Upper lobe of left lung (tissue), 6 donors: ENCODE data around the gene NCOR2. TPM values are rescaled to one million over a fixed set of nuclear protein-coding genes. Genes with fewer than 3 reads are reported as not detected.

Experiments
- ATAC-seq, 2 donors: fragments of 200-7000 bp; cut with Tn5 transposase; one replicate each; pipeline ENCODE4 v1.9.1; 2022; ENCODE audit warnings: mild to moderate bottlenecking in 2 of 2, moderate library complexity in 2 of 2; ENCODE audit not compliant: low FRiP score in 2 of 2
- DNase-seq, 2 donors: peaks; one replicate each; pipeline ENCODE4 v3.0.0-alpha.2; 2019 to 2020
- H3K27ac ChIP-seq, 4 donors: fragments of 200-600 bp; sonication (generic); one replicate each; pipeline ENCODE4 v1.5.1; 2016 to 2019
- H3K27me3 ChIP-seq, 4 donors: fragments of 200-600 bp; sonication (generic); one replicate each; pipeline ENCODE4 v1.5.1; 2017 to 2019
- H3K36me3 ChIP-seq, 4 donors: fragments of 200-600 bp; sonication (generic); one replicate each; pipeline ENCODE4 v1.5.1; 2016 to 2019
- H3K4me1 ChIP-seq, 4 donors: fragments of 200-600 bp; sonication (generic); one replicate each; pipeline ENCODE4 v1.5.1; 2018 to 2019
- H3K4me3 ChIP-seq, 4 donors: fragments of 200-600 bp; sonication (generic); one replicate each; pipeline ENCODE4 v1.5.1; 2017 to 2019; ENCODE audit warnings: mild to moderate bottlenecking in 2 of 4, moderate library complexity in 1 of 4
- H3K9me3 ChIP-seq, 4 donors: fragments of 200-600 bp; sonication (generic); one replicate each; pipeline ENCODE4 v1.5.1; 2018 to 2019
- CTCF ChIP-seq, 6 experiments: fragments of 450-650 bp in 4 of 6; fragments of 200-600 bp in 2 of 6; sonication (generic) in 2 of 6; IDR thresholded peaks; one replicate each; pipeline ENCODE4 v1.5.1; 2016 to 2019; ENCODE audit warnings: antibody characterized with exemption in 6 of 6
- EP300 ChIP-seq, 4 donors: sonication (generic); formaldehyde crosslinking; IDR thresholded peaks; one replicate each; pipeline ENCODE4 v1.5.1; 2017; ENCODE audit warnings: antibody characterized with exemption in 4 of 4, control low read depth in 2 of 4
- POLR2A ChIP-seq, 4 donors: fragments of 450-650 bp; IDR thresholded peaks; one replicate each; pipeline ENCODE4 v1.5.1; 2016 to 2017; ENCODE audit warnings: antibody characterized with exemption in 4 of 4, mild to moderate bottlenecking in 2 of 4
- POLR2AphosphoS5 ChIP-seq, 2 donors: sonication (generic); formaldehyde crosslinking; IDR thresholded peaks; one replicate each; pipeline ENCODE4 v1.5.1; 2017; ENCODE audit warnings: antibody characterized with exemption in 2 of 2
- WGBS, 2 donors: methylation state at CpG; one replicate each; pipeline ENCODE4 v1.1.5; 2017 to 2018; 5-methylcytosine and 5-hydroxymethylcytosine counted together
- total RNA-seq, 6 donors: library from RNA; depleted of rRNA in 4 of 6; stranded (reverse); fragments of >200 nt in 4 of 6; gene quantifications; one replicate each; pipeline versions ENCODE4 v1.1.0 to v1.2.1, GENCODE V29; 2016 to 2021
- donor health status: DM: no; HTN: no; CAD: no; lungs with moderate emphysema.
- donor health status: DM: no; HTN: yes; CAD: no; lungs with severe emphysema.

NCOR2 gene
- total RNA-seq, 6 donors from 2014 or later, result 188 to 603 (median 373) TPM

- Histone ChIP-seq H3K9me3 (no peaks in the 10 kb centered on the region), H3K27ac (peak overlapping the region in 3 of 4 donors; percentile 27 to 78 (median 67)), H3K27me3 (no peaks in the 10 kb centered on the region), H3K4me3 (peak overlapping the region in 1 of 4 donors; percentile 9), H3K36me3 (no peaks in the 10 kb centered on the region), H3K4me1 (peaks cover 15 to 28% (median 21%) of the 10 kb centered on the region in 4 donors)
- DNase-seq (peak; percentile 92 to 94), ATAC-seq (peak; percentile 70 to 89)
- 13 to 23% methylated on average over 29 to 30 of the region's 32 CpGs for WGBS, 2 donors
- no peak for TF ChIP-seq POLR2A (IDR thresholded peaks at IDR 0.05)
- TF ChIP-seq CTCF (IDR thresholded peaks at IDR 0.05), result no peak
- TF ChIP-seq EP300 (IDR thresholded peaks at IDR 0.05), result peak in 2 of 4 donors; percentile 38 to 86
- peak; percentile 77 to 82 for TF ChIP-seq POLR2AphosphoS5 (IDR thresholded peaks at IDR 0.05)
These were observed 41.9 kb upstream of the NCOR2 start for GRCh38 chr12:124609041-124609989.

- Histone ChIP-seq H3K36me3 (no peaks in the 10 kb centered on the region), H3K4me3 (peak overlapping the region in 1 of 4 donors; percentile 9), H3K4me1 (peaks cover 15 to 28% (median 21%) of the 10 kb centered on the region in 4 donors), H3K9me3 (no peaks in the 10 kb centered on the region), H3K27me3 (no peaks in the 10 kb centered on the region), H3K27ac (peak overlapping the region; percentile 24 to 78 (median 47))
- no peak for TF ChIP-seq POLR2A (IDR thresholded peaks at IDR 0.05)
- TF ChIP-seq POLR2AphosphoS5 (IDR thresholded peaks at IDR 0.05), result no peak
- no peak for TF ChIP-seq CTCF (IDR thresholded peaks at IDR 0.05)
- TF ChIP-seq EP300 (IDR thresholded peaks at IDR 0.05), result no peak
- WGBS, 2 donors, result 56 to 58% methylated on average over 5 to 10 of the region's 10 CpGs
- ATAC-seq (peak in 1 of 2 donors; percentile 65), DNase-seq (peak in 1 of 2 donors; percentile 51)
These were observed 41.0 kb upstream of the NCOR2 start for GRCh38 chr12:124608450-124608870.

DNA sequence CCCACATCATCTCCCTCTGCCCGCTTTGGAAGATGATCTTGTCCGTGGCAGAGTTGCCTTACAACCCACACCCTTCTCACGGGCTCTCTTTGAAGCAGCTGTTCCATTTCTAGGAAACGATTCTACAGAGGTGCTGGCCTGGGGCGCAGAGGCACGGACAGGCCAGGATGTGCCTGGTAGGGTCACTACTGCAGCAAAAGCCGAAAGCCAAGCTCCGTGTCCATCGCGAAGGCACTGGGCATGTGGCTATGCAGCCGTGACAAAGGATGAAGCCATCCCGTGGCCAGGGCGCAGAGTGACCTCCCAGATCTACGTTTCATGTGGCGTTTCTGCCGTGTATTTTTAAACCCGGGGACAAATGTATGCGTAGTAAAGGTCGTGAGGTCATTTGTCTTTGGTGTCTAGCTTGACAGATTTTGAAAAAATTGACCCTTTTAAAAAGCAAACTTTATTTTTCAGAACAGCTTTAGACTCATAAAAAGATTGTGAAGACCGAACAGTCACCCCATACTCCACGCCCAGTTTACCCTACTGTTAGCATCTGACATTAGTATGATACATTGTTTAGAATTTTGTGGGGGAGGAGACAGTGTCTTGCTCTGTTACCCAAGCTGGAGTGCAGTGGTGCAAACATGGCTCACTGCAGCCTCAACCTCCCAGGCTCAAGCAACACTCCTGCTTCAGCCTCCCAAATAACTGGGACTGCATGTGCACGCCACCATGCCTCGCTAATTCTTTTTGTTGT lies 40.4 kb upstream of the NCOR2 start:
- WGBS, 2 donors, result 94% methylated on average over 23 of the region's 23 CpGs
- H3K27ac ChIP-seq, result peak overlapping the region in 2 of 4 donors; percentile 27 to 78
- ATAC-seq (no peak), DNase-seq (no peak)
- no peak for TF ChIP-seq POLR2AphosphoS5 (IDR thresholded peaks at IDR 0.05)
- no peak for TF ChIP-seq EP300 (IDR thresholded peaks at IDR 0.05)
- TF ChIP-seq CTCF (IDR thresholded peaks at IDR 0.05), result no peak
- no peak for TF ChIP-seq POLR2A (IDR thresholded peaks at IDR 0.05)
- peaks cover 15 to 28% (median 21%) of the 10 kb centered on the region in 4 donors for H3K4me1 ChIP-seq
- H3K4me3 ChIP-seq, result no peak overlapping the region
- no peaks in the 10 kb centered on the region for H3K36me3 ChIP-seq
- no peaks in the 10 kb centered on the region for H3K27me3 ChIP-seq
- H3K9me3 ChIP-seq, result no peaks in the 10 kb centered on the region

DNA sequence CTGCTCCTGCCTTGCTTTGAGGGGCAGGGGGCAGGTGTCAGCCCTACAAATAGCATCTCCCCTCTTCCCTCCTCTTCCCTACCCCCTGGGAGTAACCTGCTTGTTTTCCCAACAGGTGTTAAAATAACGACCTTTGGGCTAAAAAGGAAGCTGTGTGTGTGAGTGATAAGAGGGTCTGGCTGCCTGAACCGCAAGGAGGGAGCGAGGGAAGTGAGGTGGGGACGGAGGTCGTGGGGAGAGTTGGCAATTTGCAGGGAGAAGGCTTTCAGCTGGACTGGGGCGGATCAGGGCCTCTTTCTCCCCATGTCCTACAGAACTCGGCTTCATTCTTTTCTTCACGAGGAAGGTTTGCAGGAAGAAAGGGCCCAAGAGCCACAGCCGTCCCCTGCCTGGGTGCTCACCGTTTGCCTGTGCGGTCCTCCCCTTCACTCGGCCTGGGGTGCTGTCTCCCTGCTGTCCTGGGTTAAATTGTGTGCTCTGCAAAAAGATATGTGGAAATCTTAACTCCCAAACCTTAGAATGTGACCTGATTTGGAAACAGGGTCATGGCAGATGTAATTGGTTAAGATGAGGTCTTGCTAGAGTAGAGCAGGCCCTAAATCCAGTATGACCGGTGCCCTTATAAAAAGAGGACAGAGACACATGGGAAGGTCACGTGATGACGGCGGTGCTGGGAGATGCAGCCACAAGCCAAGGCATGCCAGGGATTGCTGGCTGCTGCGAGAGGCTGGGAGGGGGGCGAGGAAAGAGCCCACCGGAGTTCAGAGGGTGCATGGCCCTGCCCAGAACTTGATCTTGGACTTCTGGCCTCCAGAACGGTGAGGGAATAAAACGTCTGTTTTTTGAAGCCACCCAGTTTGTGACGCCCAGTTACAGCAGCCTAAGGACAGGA lies 38.7 kb upstream of the NCOR2 start:
- Histone ChIP-seq H3K36me3 (no peaks in the 10 kb centered on the region), H3K27ac (no peak overlapping the region), H3K27me3 (no peaks in the 10 kb centered on the region), H3K9me3 (no peaks in the 10 kb centered on the region), H3K4me3 (no peak overlapping the region), H3K4me1 (peaks cover 15 to 28% (median 21%) of the 10 kb centered on the region in 4 donors)
- TF ChIP-seq CTCF (IDR thresholded peaks at IDR 0.05), result no peak
- no peak for TF ChIP-seq POLR2A (IDR thresholded peaks at IDR 0.05)
- no peak for TF ChIP-seq EP300 (IDR thresholded peaks at IDR 0.05)
- no peak for TF ChIP-seq POLR2AphosphoS5 (IDR thresholded peaks at IDR 0.05)
- WGBS, 2 donors, result 78 to 84% methylated on average over 20 to 22 of the region's 22 CpGs
- ATAC-seq, result no peak
- DNase-seq, result no peak
